H9 (cell line): ENCODE measurements around the gene COL27A1. TPM values are rescaled to one million over a fixed set of nuclear protein-coding genes. Genes with fewer than 3 reads are reported as not detected.
A peak's percentile ranks its signal among the peaks of the same experiment; 100 is the strongest.

Experiments
- DNase-seq: peaks from one replicate; pipeline ENCODE4 v3.0.0-alpha.2; 2017
- H2AFZ ChIP-seq: one replicate; pipeline ENCODE4 v1.6.1; 2013; ENCODE audit warnings: mild to moderate bottlenecking, low read length, control low read depth, moderate library complexity
- H2AK5ac ChIP-seq: 2 replicates; pipeline ENCODE4 v1.6.1; 2013; ENCODE audit warnings: low read length, control low read depth, mixed read lengths; ENCODE audit not compliant: insufficient read length
- H2BK120ac ChIP-seq: one replicate; pipeline ENCODE4 v1.6.1; 2013; ENCODE audit warnings: low read depth, mild to moderate bottlenecking, low read length, control low read depth, inconsistent platforms; ENCODE audit not compliant: poor library complexity, severe bottlenecking
- H2BK12ac ChIP-seq: 2 replicates; pipeline ENCODE4 v1.6.1; 2013; ENCODE audit warnings: low read length, control low read depth, mixed read lengths, low read depth; ENCODE audit not compliant: insufficient read length
- H2BK15ac ChIP-seq: 2 replicates; pipeline ENCODE4 v1.6.1; 2013; ENCODE audit warnings: low read depth, low read length, control low read depth
- H2BK20ac ChIP-seq: one replicate; pipeline ENCODE4 v1.6.1; 2013; ENCODE audit warnings: low read depth, mild to moderate bottlenecking, low read length, control low read depth, inconsistent platforms; ENCODE audit not compliant: poor library complexity, severe bottlenecking
- H2BK5ac ChIP-seq: 2 replicates; pipeline ENCODE4 v1.6.1; 2013; ENCODE audit warnings: low read length, control low read depth, mixed read lengths; ENCODE audit not compliant: insufficient read length
- H3K14ac ChIP-seq: 2 replicates; pipeline ENCODE4 v1.6.1; 2013; ENCODE audit warnings: low read length, control low read depth; ENCODE audit not compliant: insufficient read depth
- H3K18ac ChIP-seq: 2 replicates; pipeline ENCODE4 v1.6.1; 2013; ENCODE audit warnings: low read depth, mild to moderate bottlenecking, mixed read lengths, low read length, control low read depth; ENCODE audit not compliant: insufficient read length
- H3K23ac ChIP-seq: 2 replicates; pipeline ENCODE4 v1.6.1; 2013; ENCODE audit warnings: low read length, control low read depth, mixed read lengths, low read depth; ENCODE audit not compliant: insufficient read length
- H3K23me2 ChIP-seq: 2 replicates; pipeline ENCODE4 v1.6.1; 2013; ENCODE audit warnings: low read depth, mild to moderate bottlenecking, mixed read lengths, low read length, control low read depth; ENCODE audit not compliant: insufficient read length, poor library complexity, severe bottlenecking
- H3K27ac ChIP-seq: 2 replicates; pipeline ENCODE4 v1.5.1; 2013; ENCODE audit warnings: low read length, control low read depth, mixed read lengths, low read depth; ENCODE audit not compliant: insufficient read length
- H3K27me3 ChIP-seq: 2 replicates; pipeline ENCODE4 v1.6.1; 2013; ENCODE audit warnings: low read length, control low read depth, inconsistent platforms; ENCODE audit not compliant: insufficient read depth
- H3K4ac ChIP-seq: 2 replicates; pipeline ENCODE4 v1.6.1; 2013; ENCODE audit warnings: low read depth, mild to moderate bottlenecking, control low read depth, inconsistent platforms, low read length, moderate library complexity
- H3K4me1 ChIP-seq: 2 replicates; pipeline ENCODE4 v1.6.1; 2013; ENCODE audit warnings: low read length, control low read depth, inconsistent platforms; ENCODE audit not compliant: insufficient read depth
- H3K4me2 ChIP-seq: 2 replicates; pipeline ENCODE4 v1.6.1; 2013; ENCODE audit warnings: low read length, control low read depth, mixed read lengths; ENCODE audit not compliant: insufficient read length, insufficient read depth
- H3K56ac ChIP-seq: 2 replicates; pipeline ENCODE4 v1.6.1; 2013; ENCODE audit warnings: low read depth, mild to moderate bottlenecking, mixed read lengths, low read length, control low read depth; ENCODE audit not compliant: insufficient read length
- H3K79me1 ChIP-seq: 2 replicates; pipeline ENCODE4 v1.6.1; 2013; ENCODE audit warnings: low read depth, mild to moderate bottlenecking, moderate library complexity, low read length, control low read depth, inconsistent platforms; ENCODE audit not compliant: insufficient read depth, poor library complexity, severe bottlenecking
- H3K79me2 ChIP-seq: 2 replicates; pipeline ENCODE4 v1.6.1; 2013; ENCODE audit warnings: low read length, control low read depth, inconsistent platforms; ENCODE audit not compliant: insufficient read depth
- H3K9ac ChIP-seq: 2 replicates; pipeline ENCODE4 v1.6.1; 2013; ENCODE audit warnings: low read length, control low read depth, mixed read lengths; ENCODE audit not compliant: insufficient read length; ENCODE audit errors: extremely low read depth
- H3K9me3 ChIP-seq: one replicate; pipeline ENCODE4 v1.6.1; 2013; ENCODE audit warnings: low read depth, low read length, inconsistent platforms; ENCODE audit not compliant: control insufficient read depth
- H3T11ph ChIP-seq: one replicate; pipeline ENCODE4 v1.6.1; 2013; ENCODE audit warnings: mild to moderate bottlenecking, low read length, control low read depth, inconsistent platforms
- H4K20me1 ChIP-seq: one replicate; pipeline ENCODE4 v1.6.1; 2013; ENCODE audit not compliant: control insufficient read depth, insufficient read length, insufficient read depth
- H4K5ac ChIP-seq: 2 replicates; pipeline ENCODE4 v1.6.1; 2013; ENCODE audit warnings: low read depth, mild to moderate bottlenecking, mixed read lengths, low read length, control low read depth; ENCODE audit not compliant: insufficient read length
- H4K8ac ChIP-seq: replicated peaks from 2 replicates; pipeline ENCODE4 v1.6.1; 2013; ENCODE audit warnings: low read length, control low read depth, mixed read lengths, low read depth; ENCODE audit not compliant: insufficient read length
- H4K91ac ChIP-seq: 2 replicates; pipeline ENCODE4 v1.6.1; 2013; ENCODE audit warnings: low read depth, mild to moderate bottlenecking, moderate library complexity, mixed read lengths, low read length, control low read depth; ENCODE audit not compliant: insufficient read length
- H3K27ac Mint-ChIP-seq, 3 experiments: 2 replicates in 2 of 3; 3 replicates in 1 of 3; pipeline ENCODE4 v1.8.0; 2020 to 2021; ENCODE audit warnings: mixed read lengths in 3 of 3, mild to moderate bottlenecking in 1 of 3, moderate library complexity in 1 of 3
- H3K27me3 Mint-ChIP-seq: 2 replicates; pipeline ENCODE4 v1.8.0; 2021; ENCODE audit warnings: low read depth, mild to moderate bottlenecking, moderate library complexity, mixed read lengths
- H3K36me3 Mint-ChIP-seq, 3 experiments: 2 replicates in 2 of 3; 3 replicates in 1 of 3; pipeline ENCODE4 v1.8.0; 2020 to 2021; ENCODE audit warnings: low read depth in 3 of 3, mixed read lengths in 3 of 3; ENCODE audit not compliant: insufficient read depth in 1 of 3
- H3K4me1 Mint-ChIP-seq, 2 experiments: 2 replicates each; pipeline ENCODE4 v1.8.0; 2020; ENCODE audit warnings: mixed read lengths in 2 of 2
- H3K4me3 Mint-ChIP-seq, 2 experiments: 2 replicates in 1 of 2; 3 replicates in 1 of 2; pipeline ENCODE4 v1.8.0; 2020 to 2021; ENCODE audit warnings: mild to moderate bottlenecking in 2 of 2, mixed read lengths in 2 of 2, moderate library complexity in 1 of 2
- H3K9me3 Mint-ChIP-seq, 2 experiments: 2 replicates in 1 of 2; 3 replicates in 1 of 2; pipeline ENCODE4 v1.8.0; 2020; ENCODE audit warnings: mild to moderate bottlenecking in 2 of 2, mixed read lengths in 2 of 2, moderate library complexity in 1 of 2
- WGBS: extraction: QIAGEN DNeasy Blood & Tissue Kit; methylation state at CpG from one replicate; pipeline ENCODE4 v1.1.7; 2013; ENCODE audit warnings: missing lambda C conversion rate, low lambda C conversion rate, mixed read lengths; ENCODE audit not compliant: insufficient read length; ENCODE audit errors: extremely low coverage; 5-methylcytosine and 5-hydroxymethylcytosine counted together
- total RNA-seq: library from RNA; stranded (reverse); gene quantifications from 2 replicates; pipeline ENCODE4 v1.2.1, GENCODE V29; 2021
- TF ChIP-seq, protein P1 (sequence below): fragments of 200-600 bp; sonication (generic); conservative IDR thresholded peaks from 3 replicates; pipeline ENCODE4 v1.8.0; 2021; ENCODE audit warnings: antibody characterized with exemption, mild to moderate bottlenecking

COL27A1 gene
- total RNA-seq, 1 experiment from 2014 or later, result 17.9 TPM

DNA sequence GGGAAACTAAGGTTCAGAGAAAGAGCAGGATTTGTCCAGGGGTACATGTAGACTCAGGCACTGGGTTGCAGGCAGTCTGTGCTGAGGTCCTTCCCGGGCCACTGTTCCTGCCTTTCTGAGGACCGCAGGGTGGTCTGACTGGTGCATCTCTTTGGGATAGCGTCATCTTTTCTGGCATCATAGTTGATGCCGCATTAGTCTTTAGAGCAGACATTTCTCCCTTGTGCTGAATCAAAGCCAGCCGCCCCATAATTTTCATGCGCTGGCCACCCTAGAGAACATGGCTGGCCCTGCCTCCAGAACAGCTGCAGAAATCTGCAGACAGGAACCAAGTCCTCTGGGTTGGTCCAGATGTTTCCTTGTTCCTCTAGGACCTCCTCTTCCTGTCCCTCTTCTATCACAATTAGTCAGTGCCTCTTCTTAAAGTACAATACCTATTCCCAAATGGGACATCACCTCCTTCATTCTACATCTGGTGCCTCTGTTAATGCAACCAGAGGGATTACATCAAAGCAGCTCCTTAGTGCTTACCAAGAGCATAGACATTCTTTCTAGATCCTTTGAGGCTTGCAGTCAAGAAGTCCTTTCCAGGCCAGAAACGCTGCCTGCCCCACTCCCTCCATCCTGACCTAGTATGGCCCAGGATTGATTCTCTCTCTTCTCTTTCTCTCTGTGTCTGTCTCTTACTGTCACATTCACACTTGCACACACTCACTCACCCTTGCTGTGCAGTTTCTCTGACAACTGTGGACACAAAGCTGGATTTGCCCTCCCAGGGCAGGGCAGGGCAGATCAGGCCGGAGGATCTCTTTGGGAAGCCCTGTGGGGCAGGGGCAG is 125.5 kb downstream of the COL27A1 start:
- peaks cover 4 to 9% of the 10 kb centered on the region in 2 experiments; a peak in 3 of 4 replicates for H3K4me1 Mint-ChIP-seq
- Histone ChIP-seq H3T11ph (no peak overlapping the region), H3K56ac (no peak overlapping the region), H3K4me1 (no peaks in the 10 kb centered on the region), H3K27me3 (no peaks in the 10 kb centered on the region), H3K23me2 (no peaks in the 10 kb centered on the region), H3K18ac (no peak overlapping the region), H3K14ac (no peak overlapping the region; the same call in 1 of the 2 replicates), H3K79me2 (no peaks in the 10 kb centered on the region), H3K9ac (no peak overlapping the region), H3K9me3 (no peaks in the 10 kb centered on the region), H2BK120ac (no peak overlapping the region), H2BK20ac (no peak overlapping the region), H2BK12ac (no peak overlapping the region), H4K20me1 (no peaks in the 10 kb centered on the region), H4K5ac (no peak overlapping the region), H2BK15ac (no peak overlapping the region), H2BK5ac (no peak overlapping the region), H4K8ac (no peak overlapping the region), H3K4me2 (no peak overlapping the region), H4K91ac (no peak overlapping the region), H2AFZ (no peak overlapping the region), H2AK5ac (no peak overlapping the region), H3K23ac (no peak overlapping the region), H3K79me1 (no peaks in the 10 kb centered on the region), H3K4ac (no peak overlapping the region), H3K27ac (no peak overlapping the region)
- TF ChIP-seq, protein P1, sequence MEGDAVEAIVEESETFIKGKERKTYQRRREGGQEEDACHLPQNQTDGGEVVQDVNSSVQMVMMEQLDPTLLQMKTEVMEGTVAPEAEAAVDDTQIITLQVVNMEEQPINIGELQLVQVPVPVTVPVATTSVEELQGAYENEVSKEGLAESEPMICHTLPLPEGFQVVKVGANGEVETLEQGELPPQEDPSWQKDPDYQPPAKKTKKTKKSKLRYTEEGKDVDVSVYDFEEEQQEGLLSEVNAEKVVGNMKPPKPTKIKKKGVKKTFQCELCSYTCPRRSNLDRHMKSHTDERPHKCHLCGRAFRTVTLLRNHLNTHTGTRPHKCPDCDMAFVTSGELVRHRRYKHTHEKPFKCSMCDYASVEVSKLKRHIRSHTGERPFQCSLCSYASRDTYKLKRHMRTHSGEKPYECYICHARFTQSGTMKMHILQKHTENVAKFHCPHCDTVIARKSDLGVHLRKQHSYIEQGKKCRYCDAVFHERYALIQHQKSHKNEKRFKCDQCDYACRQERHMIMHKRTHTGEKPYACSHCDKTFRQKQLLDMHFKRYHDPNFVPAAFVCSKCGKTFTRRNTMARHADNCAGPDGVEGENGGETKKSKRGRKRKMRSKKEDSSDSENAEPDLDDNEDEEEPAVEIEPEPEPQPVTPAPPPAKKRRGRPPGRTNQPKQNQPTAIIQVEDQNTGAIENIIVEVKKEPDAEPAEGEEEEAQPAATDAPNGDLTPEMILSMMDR, result no peak
- no peaks in the 10 kb centered on the region; a peak in 1 of 5 replicates for H3K9me3 Mint-ChIP-seq
- peaks cover 0 to 9% (median 2%) of the 10 kb centered on the region in 3 experiments; a peak in 4 of 7 replicates for H3K36me3 Mint-ChIP-seq
- no peaks in the 10 kb centered on the region; the same call in 1 of the 2 replicates for H3K27me3 Mint-ChIP-seq
- WGBS, result no CpG with 5 or more reads among the region's 8 CpGs
- 0 out of 7 replicates have a peak overlapping the region, but pooled peaks of 1 of the 3 experiments have one; percentile 39 for H3K27ac Mint-ChIP-seq
- DNase-seq, result peak; percentile 10
- H3K4me3 Mint-ChIP-seq, result no peak overlapping the region
